ENCODE results near the gene OR8K1.

OR8K1 gene

DNA sequence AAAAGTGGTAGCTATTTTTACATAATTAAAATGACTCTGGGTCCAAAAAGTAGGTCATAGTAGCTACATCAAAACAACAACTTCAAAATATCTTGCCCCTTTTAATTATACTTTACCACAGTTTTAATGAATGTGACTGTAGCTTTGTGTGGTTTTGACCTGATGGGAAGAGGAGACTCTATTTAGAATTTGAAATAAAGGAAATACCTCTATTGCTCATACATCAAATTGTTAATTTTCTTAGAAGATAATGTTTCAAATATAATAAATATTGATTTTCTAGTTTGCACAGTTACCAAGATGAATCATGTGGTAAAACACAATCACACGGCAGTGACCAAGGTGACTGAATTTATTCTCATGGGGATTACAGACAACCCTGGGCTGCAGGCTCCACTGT lies at the start of gene OR8K1:
Gene OR8K1, plus strand, starts transcription at position 301 of the 400 bp plus-strand sequence. Its CDS starts 0 bp downstream, at position 301.
- DNase-seq (ENCODE audit: low spot score): no peak

GRCh38 chr11:56296898-56297297 lies 48.9 kb upstream of the OR8K1 start:
- no peak for DNase-seq (ENCODE audit: low spot score)

GRCh38 chr11:56307836-56308235 lies 38.0 kb upstream of the OR8K1 start:
- DNase-seq (ENCODE audit: low spot score): no peak

DNA sequence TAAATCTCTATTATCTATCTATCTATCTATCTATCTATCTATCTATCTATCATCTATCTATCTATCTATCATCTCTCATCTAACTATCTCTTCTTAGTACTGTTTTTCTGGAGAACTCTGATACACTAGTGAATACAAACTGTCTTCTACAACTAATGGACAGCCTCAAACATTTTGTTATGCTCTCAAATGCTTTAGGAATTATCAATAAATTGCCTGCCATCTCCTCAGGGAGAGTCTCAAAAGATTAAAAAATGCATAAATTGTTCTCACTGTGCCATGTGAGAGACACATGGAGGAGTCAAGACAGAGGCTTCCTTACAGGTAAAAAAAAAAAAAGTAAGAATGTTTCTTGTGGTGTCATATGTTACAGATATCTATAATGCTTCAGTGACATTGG lies 31.0 kb upstream of the OR8K1 start, which contains the start of gene OR8K3:
Gene OR8K3, plus strand, starts transcription at position 301 of the 400 bp plus-strand sequence. CDS start 3,163 bp downstream, outside the sequence.
- DNase-seq (ENCODE audit: low spot score): no peak

DNA sequence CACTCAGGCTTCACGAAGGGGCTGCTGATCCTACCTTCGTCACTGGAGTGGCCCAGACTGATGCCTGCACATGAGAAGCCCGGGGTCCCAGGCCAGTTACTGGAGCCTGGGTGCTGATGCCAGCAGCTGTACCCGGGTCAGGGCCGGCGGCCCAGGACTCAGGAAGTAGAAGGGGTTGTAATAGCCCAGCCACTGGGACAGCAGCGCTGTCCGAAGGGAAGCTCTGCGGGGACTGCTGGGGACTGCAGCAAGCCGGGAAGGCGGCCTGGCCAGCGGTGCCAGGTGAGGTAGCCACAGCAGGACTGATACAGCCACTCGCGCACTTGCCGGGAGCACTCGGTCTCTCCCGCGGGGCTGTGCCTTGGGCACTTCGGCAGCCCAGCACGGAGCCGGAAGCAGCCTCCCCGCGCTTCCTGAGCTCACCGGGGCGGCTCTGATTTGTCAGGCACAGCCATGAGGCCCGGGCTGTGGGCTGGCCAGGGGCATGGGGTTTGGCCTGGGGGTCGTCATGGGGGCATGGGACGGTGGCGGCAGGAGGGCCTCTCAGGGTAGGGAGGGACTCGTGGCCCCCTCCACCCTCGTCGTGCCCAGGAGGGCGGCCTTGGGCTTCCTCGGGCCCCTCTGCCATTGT lies 13.9 kb upstream of the OR8K1 start:
- DNase-seq (ENCODE audit: low spot score): peak; percentile 10

DNA sequence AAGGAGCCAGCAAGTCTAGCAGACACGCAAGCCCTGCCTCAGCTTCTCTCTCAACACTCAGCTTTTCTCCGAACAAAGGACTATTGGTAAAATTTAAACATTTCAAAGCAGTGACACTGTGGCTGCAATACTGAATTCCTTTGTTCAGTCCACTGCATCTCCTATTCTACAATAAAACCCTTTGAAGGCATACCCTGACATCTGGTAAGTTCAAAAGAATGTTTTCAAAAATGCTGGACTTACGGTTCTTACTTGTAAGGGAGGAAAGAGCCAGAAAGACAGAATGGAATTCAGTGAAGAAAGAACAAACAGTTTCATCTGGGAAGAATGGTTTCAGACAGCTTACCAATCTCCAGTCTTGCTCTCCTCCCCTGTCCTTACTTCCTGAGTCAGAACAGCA lies 12.7 kb upstream of the OR8K1 start:
- no peak for DNase-seq (ENCODE audit: low spot score)

DNA sequence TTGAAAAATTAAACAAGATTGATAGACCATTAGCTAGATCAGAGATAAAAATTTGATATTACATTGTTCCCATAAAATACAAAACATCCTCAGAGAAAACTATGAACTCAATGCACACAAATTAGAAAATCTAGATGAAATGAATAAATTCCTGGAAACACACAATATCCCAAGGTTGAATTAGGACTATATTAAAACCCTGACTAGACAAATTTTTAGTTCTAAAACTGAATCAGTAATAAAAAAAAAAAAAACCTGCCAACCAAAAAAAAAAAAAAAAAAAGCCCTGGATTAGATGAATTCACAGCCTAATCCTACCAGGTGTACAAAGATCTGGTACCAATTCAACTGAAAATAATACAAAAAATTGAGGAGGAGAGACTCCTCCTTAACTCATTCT lies 5.5 kb upstream of the OR8K1 start:
- DNase-seq (ENCODE audit: low spot score): no peak

DNA sequence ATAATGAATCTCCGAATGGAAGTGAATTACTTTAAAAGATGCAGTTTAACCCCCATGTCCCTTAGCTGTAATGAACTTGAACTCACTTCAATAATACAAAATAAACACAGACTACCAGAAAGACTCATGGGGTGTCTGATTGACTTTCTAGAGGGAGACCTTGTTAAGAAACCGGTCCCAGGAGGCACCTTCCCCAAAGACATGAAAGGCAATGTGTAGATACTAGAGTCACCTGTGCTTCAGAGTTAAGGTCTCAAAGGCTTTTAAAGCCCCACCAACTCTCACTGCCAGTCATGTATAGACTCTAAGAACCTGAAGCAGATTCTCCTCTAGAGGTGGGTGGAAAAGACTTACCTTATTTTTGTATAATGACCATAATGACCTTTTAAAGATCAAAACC lies 8.2 kb downstream of the OR8K1 start, which contains the start of gene OR8J1:
Gene OR8J1, plus strand, starts transcription at position 301 of the 400 bp plus-strand sequence. CDS start 5,956 bp downstream, outside the sequence.
- DNase-seq (ENCODE audit: low spot score): no peak

DNA sequence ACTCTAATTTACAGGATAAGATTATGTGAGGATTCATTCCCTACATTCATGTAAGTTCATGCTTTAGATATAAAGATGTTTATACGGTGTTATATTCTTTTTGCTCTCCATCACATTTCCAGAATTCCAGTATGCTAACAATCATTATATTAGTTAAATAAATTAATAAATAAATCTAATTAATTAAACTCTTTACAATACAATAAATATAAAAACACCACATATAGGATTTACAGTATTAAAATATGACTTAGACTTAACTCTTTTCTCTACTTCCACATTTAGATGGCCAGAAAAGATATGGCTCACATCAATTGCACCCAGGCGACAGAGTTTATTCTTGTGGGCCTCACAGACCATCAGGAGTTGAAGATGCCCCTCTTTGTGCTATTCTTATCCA lies 29.5 kb downstream of the OR8K1 start, which contains the start of gene OR8U1:
Gene OR8U1, plus strand, starts transcription at position 301 of the 400 bp plus-strand sequence. Its CDS starts 0 bp downstream, at position 301.
- DNase-seq (ENCODE audit: low spot score): no peak

- no peak for DNase-seq (ENCODE audit: low spot score)
Observed at GRCh38 chr11:56380120-56380519, 34.3 kb downstream of the OR8K1 start.

DNA sequence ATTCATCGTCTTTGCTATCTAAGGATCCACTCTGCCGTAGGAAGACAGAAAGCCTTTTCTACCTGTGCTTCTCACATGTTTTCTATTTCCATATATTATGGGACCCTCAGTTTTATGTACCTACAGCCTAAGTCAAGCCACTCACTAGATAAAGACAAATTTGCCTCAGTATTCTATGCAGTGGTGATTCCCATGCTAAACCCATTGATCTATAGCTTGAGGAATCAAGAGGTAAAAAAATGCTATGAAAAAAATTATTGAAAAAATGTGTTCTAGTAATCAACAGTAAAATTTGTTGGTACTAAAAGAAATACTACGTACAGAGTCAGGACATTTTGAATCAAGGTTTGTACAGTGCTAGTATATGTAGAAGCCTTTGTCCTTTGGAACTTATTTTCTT lies 48.5 kb downstream of the OR8K1 start:
- DNase-seq (ENCODE audit: low spot score): no peak

DNA sequence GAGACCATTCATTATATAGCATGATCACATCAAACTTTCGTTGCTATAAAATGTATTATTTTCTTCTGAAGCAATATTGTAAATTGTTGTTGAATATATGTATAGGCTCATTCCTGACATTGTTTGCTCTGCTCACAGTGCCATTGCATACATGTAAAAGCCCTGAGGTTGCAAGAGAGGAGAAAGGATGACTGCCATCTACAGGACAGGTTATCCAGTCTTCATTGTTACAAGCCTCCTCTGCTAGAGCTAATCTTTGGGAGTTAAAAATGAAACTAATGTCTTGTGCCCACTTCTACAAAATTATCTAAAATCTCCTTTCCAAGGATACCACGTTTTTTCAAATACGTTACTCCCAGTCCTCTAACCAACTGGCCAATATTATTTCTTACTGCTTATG lies 50.2 kb downstream of the OR8K1 start:
- peak; percentile 31 for DNase-seq (ENCODE audit: low spot score)

Data from iPS-NIHi11 (cell line).